Prostate gland (tissue), 2 donors: ENCODE measurements around the gene SNED1.

Source experiments
- CTCF ChIP-seq, 4 experiments: fragments of 200-600 bp in 2 of 4; fragments of 450-650 bp in 2 of 4; sonication (generic) in 2 of 4; IDR thresholded peaks; 1 replicate in 3 of 4; 2 replicates in 1 of 4; pipeline ENCODE4 v1.5.1; 2016 to 2019; ENCODE audit warnings: antibody characterized with exemption in 4 of 4, mild to moderate bottlenecking in 2 of 4, moderate library complexity in 2 of 4
- POLR2AphosphoS5 ChIP-seq: sonication (generic); formaldehyde crosslinking; IDR thresholded peaks from one replicate; pipeline ENCODE4 v1.6.1; 2017; ENCODE audit warnings: antibody characterized with exemption

GRCh38 chr2:240953426-240954410, 44.7 kb upstream of the SNED1 start:
- TF ChIP-seq CTCF (IDR thresholded peaks at IDR 0.05) (no peak), POLR2AphosphoS5 (no peak)
